GM23338 (cell line): ENCODE results near the gene PPP1R15B. TPM values are rescaled to one million over a fixed set of nuclear protein-coding genes. Genes with fewer than 3 reads are reported as not detected.
A peak's percentile ranks its signal among the peaks of the same experiment; 100 is the strongest.

ENCODE experiments used
- ATAC-seq: fragments of 200-7000 bp; cut with Tn5 transposase; 3 replicates; pipeline ENCODE4 v1.9.1; 2020
- DNase-seq: peaks from one replicate; pipeline ENCODE4 v3.0.0-alpha.2; 2015; ENCODE audit warnings: low spot score
- H2AFZ ChIP-seq: fragments of 200-600 bp; sonication (generic); 2 replicates; pipeline ENCODE4 v1.8.0; 2016; ENCODE audit warnings: antibody characterized with exemption, mild to moderate bottlenecking, moderate library complexity
- H3F3A ChIP-seq: fragments of 200-600 bp; sonication (generic); replicated peaks from 2 replicates; pipeline ENCODE4 v1.8.0; 2017; ENCODE audit warnings: antibody characterized with exemption, mixed run types, low read depth
- H3K27ac ChIP-seq: fragments of 200-600 bp; sonication (generic); 2 replicates; pipeline ENCODE4 v1.6.1; 2016; ENCODE audit warnings: low read depth
- H3K27me3 ChIP-seq: fragments of 200-600 bp; sonication (generic); 2 replicates; pipeline ENCODE4 v1.8.0; 2016; ENCODE audit warnings: mild to moderate bottlenecking, mixed run types, moderate library complexity; ENCODE audit not compliant: insufficient read depth
- H3K36me3 ChIP-seq: fragments of 200-600 bp; sonication (generic); 2 replicates; pipeline ENCODE4 v1.8.0; 2016; ENCODE audit warnings: mild to moderate bottlenecking; ENCODE audit not compliant: insufficient read depth
- H3K4me1 ChIP-seq: fragments of 200-600 bp; sonication (generic); 2 replicates; pipeline ENCODE4 v1.8.0; 2016; ENCODE audit warnings: mild to moderate bottlenecking, moderate library complexity; ENCODE audit not compliant: insufficient read depth
- H3K4me2 ChIP-seq: fragments of 200-600 bp; sonication (generic); 2 replicates; pipeline ENCODE4 v1.7.1; 2017; ENCODE audit warnings: mixed run types
- H3K4me3 ChIP-seq: fragments of 200-600 bp; sonication (generic); 2 replicates; pipeline ENCODE4 v1.6.1; 2016; ENCODE audit warnings: mixed run types
- H3K79me2 ChIP-seq: fragments of 200-600 bp; sonication (generic); replicated peaks from 2 replicates; pipeline ENCODE4 v1.8.0; 2017; ENCODE audit warnings: mild to moderate bottlenecking; ENCODE audit not compliant: insufficient read depth
- H3K9me2 ChIP-seq: fragments of 200-600 bp; sonication (generic); 2 replicates; pipeline ENCODE4 v1.8.0; 2017; ENCODE audit not compliant: insufficient read depth
- H4K20me1 ChIP-seq: fragments of 200-600 bp; sonication (generic); replicated peaks from 2 replicates; pipeline ENCODE4 v1.8.0; 2017; ENCODE audit warnings: mild to moderate bottlenecking; ENCODE audit not compliant: insufficient read depth
- H3K27ac Mint-ChIP-seq: 2 replicates; pipeline ENCODE4 v1.8.0; 2020; ENCODE audit warnings: inconsistent platforms, mild to moderate bottlenecking, moderate library complexity, mixed read lengths
- H3K27me3 Mint-ChIP-seq: 3 replicates; pipeline ENCODE4 v1.8.0; 2022; ENCODE audit warnings: low read depth, mild to moderate bottlenecking, moderate library complexity, mixed read lengths, inconsistent platforms; ENCODE audit not compliant: insufficient read depth, poor library complexity
- H3K36me3 Mint-ChIP-seq: 3 replicates; pipeline ENCODE4 v1.8.0; 2021; ENCODE audit warnings: low read depth, mild to moderate bottlenecking, inconsistent platforms, moderate library complexity, mixed read lengths
- H3K4me1 Mint-ChIP-seq: 3 replicates; pipeline ENCODE4 v1.8.0; 2020; ENCODE audit warnings: mild to moderate bottlenecking, inconsistent platforms, mixed read lengths
- H3K4me3 Mint-ChIP-seq: 3 replicates; pipeline ENCODE4 v1.8.0; 2021; ENCODE audit warnings: moderate library complexity, mild to moderate bottlenecking, inconsistent platforms, mixed read lengths
- H3K9me3 Mint-ChIP-seq: 3 replicates; pipeline ENCODE4 v1.8.0; 2020; ENCODE audit warnings: moderate library complexity, mild to moderate bottlenecking, inconsistent platforms, mixed read lengths
- CREB1 ChIP-seq: fragments of 250-450 bp; sonication (Bioruptor Pico); IDR thresholded peaks from 2 replicates; pipeline ENCODE4 v1.5.0; 2020; ENCODE audit warnings: low read depth, mild to moderate bottlenecking, moderate library complexity
- CTCF ChIP-seq, 2 experiments: fragments of 200-600 bp in 1 of 2; sonication (generic) in 1 of 2; conservative IDR thresholded peaks; 2 replicates each; pipeline versions ENCODE4 v1.5.1 to v1.6.1; 2016 to 2017; ENCODE audit warnings: antibody characterized with exemption in 2 of 2, low read depth in 2 of 2, mild to moderate bottlenecking in 2 of 2, moderate library complexity in 1 of 2
- ETS1 ChIP-seq: IDR thresholded peaks from 2 replicates; pipeline ENCODE4 v1.6.1; 2016; ENCODE audit warnings: antibody characterized with exemption
- EZH2 ChIP-seq: fragments of 200-600 bp; sonication (generic); IDR thresholded peaks from one replicate; pipeline ENCODE4 v1.8.0; 2017; ENCODE audit warnings: antibody characterized with exemption, mild to moderate bottlenecking, low read depth; ENCODE audit not compliant: unreplicated experiment
- EZH2phosphoT487 ChIP-seq: fragments of 200-600 bp; sonication (generic); IDR thresholded peaks from one replicate; pipeline ENCODE4 v1.8.1; 2018; ENCODE audit warnings: antibody characterized with exemption; ENCODE audit not compliant: unreplicated experiment
- JUNB ChIP-seq: IDR thresholded peaks from one replicate; pipeline ENCODE4 v1.6.1; 2016; ENCODE audit warnings: antibody characterized with exemption; ENCODE audit not compliant: unreplicated experiment
- NANOG ChIP-seq: IDR thresholded peaks from 2 replicates; pipeline ENCODE4 v1.6.1; 2016; ENCODE audit warnings: antibody characterized with exemption, borderline replicate concordance
- POLR2AphosphoS5 ChIP-seq: IDR thresholded peaks from 2 replicates; pipeline ENCODE4 v1.6.1; 2016; ENCODE audit warnings: antibody characterized with exemption, low read depth
- REST ChIP-seq: IDR thresholded peaks from one replicate; pipeline ENCODE4 v1.6.1; 2018; ENCODE audit warnings: antibody characterized with exemption; ENCODE audit not compliant: unreplicated experiment
- ZNF331 ChIP-seq: fragments of 250-450 bp; sonication (Bioruptor Pico); IDR thresholded peaks from 2 replicates; pipeline ENCODE4 v1.5.0; 2020; ENCODE audit warnings: low read depth, mild to moderate bottlenecking, moderate library complexity
- polyA plus RNA-seq: library from polyadenylated mRNA; unstranded; fragments of >200 nt; fragmentation: Nextera tagmentation; extraction: Ambion mirVana; gene quantifications from 2 replicates; pipeline ENCODE4 v1.2.1, GENCODE V29; 2016
- total RNA-seq: library from RNA; depleted of rRNA; stranded (reverse); fragments of >200 nt; shearing (Covaris generic); gene quantifications from 2 replicates; pipeline ENCODE4 v1.2.3, GENCODE V29; 2014

PPP1R15B gene
- total and polyA plus RNA-seq, 2 experiments from 2014 or later: 17.3 to 64.3 TPM

- Histone ChIP-seq H2AFZ (no peak overlapping the region), H3K4me2 (no peak overlapping the region), H3K4me1 (0 out of 2 replicates have a peak, but pooled peaks cover 10% of the 10 kb centered on the region), H3K4me3 (no peak overlapping the region), H3K27ac (no peak overlapping the region), H3K27me3 (peaks cover 58% of the 10 kb centered on the region), H3K9me2 (no peaks in the 10 kb centered on the region), H4K20me1 (no peaks in the 10 kb centered on the region), H3F3A (0 out of 2 replicates have a peak, but pooled peaks cover 4% of the 10 kb centered on the region), H3K79me2 (no peaks in the 10 kb centered on the region; the same call in 1 of the 2 replicates), H3K36me3 (no peaks in the 10 kb centered on the region; the same call in 1 of the 2 replicates)
- DNase-seq (no peak), ATAC-seq (no peak)
- Mint-ChIP-seq H3K27ac (no peak overlapping the region), H3K4me3 (no peak overlapping the region), H3K4me1 (peaks cover 10% of the 10 kb centered on the region; the same call in 2 of the 3 replicates), H3K36me3 (no peaks in the 10 kb centered on the region), H3K27me3 (peaks cover 20% of the 10 kb centered on the region), H3K9me3 (no peaks in the 10 kb centered on the region)
- TF ChIP-seq REST: no peak
- no peak for TF ChIP-seq EZH2
- no peak for TF ChIP-seq POLR2AphosphoS5
- TF ChIP-seq NANOG: no peak
- no peak for TF ChIP-seq CREB1 (CRISPR knock-in tag)
Observed at GRCh38 chr1:204380293-204380831, 31.3 kb downstream of the PPP1R15B start.

- no peak overlapping the region for H3K27ac ChIP-seq
- peak overlapping the region; percentile 75 for H3K4me3 ChIP-seq
- Mint-ChIP-seq H3K4me3 (peak overlapping the region; percentile 90), H3K9me3 (no peaks in the 10 kb centered on the region), H3K36me3 (no peaks in the 10 kb centered on the region), H3K27ac (peak overlapping the region; percentile 43), H3K4me1 (peaks cover 10% of the 10 kb centered on the region; the same call in 2 of the 3 replicates), H3K27me3 (peaks cover 22% of the 10 kb centered on the region)
- peak; percentile 83 for DNase-seq
- peaks cover 66% of the 10 kb centered on the region for H3K27me3 ChIP-seq
- no peaks in the 10 kb centered on the region; the same call in 1 of the 2 replicates for H3K36me3 ChIP-seq
- peak overlapping the region; percentile 96 for H2AFZ ChIP-seq
- peak overlapping the region; percentile 94 for H3K4me2 ChIP-seq
- H3K9me2 ChIP-seq: no peaks in the 10 kb centered on the region
- 0 out of 2 replicates have a peak, but pooled peaks cover 10% of the 10 kb centered on the region for H3K4me1 ChIP-seq
- peak; percentile 87 for ATAC-seq
- 0 out of 2 replicates have a peak, but pooled peaks cover 4% of the 10 kb centered on the region for H3F3A ChIP-seq
- H3K79me2 ChIP-seq: no peaks in the 10 kb centered on the region; the same call in 1 of the 2 replicates
- H4K20me1 ChIP-seq: no peaks in the 10 kb centered on the region
- TF ChIP-seq ZNF331 (CRISPR knock-in tag) (no peak), EZH2 (peak; percentile 46), EZH2phosphoT487 (no peak), ETS1 (0 out of 2 replicates have a peak, but pooled peaks have one; percentile 22), POLR2AphosphoS5 (peak; percentile 51), CTCF (conservative IDR thresholded peaks at IDR 0.05; ENCODE audit: low read depth in 2 of 2) (no peak), JUNB (no peak)
Observed at GRCh38 chr1:204377800-204378668, 33.6 kb downstream of the PPP1R15B start.
